Central memory CD4-positive, alpha-beta T cell (primary cell): ENCODE data around the gene TUBA1C.
"Not testable (repeated sequence)": the region's sequence is repeated elsewhere in the genome, so short reads cannot be mapped to it uniquely, and the experiment has no call there.

Source experiments
- DNase-seq: peaks from one replicate; pipeline ENCODE4 v3.0.0; 2022

TUBA1C gene

DNA sequence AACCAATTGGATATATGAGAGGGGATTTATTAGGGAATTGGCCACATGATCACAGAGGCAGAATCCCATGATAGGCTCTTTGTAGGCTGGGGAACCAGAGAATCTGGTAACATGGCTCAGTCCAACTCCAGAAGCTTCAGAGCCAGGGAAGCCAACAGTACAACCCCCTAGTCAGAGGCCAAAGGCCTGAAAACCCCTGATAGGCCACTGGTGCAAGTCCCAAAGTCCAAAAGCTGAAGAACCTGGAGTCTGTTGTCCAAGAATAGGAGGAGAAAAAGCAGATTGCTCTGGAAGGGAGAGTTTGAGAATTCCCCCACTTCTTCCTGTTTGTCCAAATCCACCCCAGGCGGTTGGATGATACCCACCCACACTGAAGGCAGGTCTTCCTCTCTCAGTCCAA, 49.9 kb downstream of the TUBA1C start:
- DNase-seq, result no peak

DNA sequence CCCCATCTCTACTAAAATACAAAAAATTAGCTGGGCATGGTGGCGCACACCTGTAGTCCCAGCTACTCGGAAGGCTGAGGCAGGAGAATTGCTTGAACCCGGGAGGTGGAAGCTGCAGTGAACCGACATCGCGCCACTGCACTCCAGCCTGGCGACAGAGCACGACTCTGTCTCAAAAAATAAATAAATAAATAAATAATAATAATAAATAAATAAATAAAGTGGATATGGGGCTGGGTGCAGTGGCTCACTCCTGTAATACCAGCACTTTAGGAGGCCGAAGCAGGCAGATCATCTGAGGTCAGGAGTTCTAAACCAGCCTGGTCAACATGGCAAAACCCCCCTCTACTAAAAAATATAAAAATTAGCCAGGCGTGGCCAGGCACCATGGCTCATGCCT, 52.2 kb downstream of the TUBA1C start:
- DNase-seq, result not testable (repeated sequence)

DNA sequence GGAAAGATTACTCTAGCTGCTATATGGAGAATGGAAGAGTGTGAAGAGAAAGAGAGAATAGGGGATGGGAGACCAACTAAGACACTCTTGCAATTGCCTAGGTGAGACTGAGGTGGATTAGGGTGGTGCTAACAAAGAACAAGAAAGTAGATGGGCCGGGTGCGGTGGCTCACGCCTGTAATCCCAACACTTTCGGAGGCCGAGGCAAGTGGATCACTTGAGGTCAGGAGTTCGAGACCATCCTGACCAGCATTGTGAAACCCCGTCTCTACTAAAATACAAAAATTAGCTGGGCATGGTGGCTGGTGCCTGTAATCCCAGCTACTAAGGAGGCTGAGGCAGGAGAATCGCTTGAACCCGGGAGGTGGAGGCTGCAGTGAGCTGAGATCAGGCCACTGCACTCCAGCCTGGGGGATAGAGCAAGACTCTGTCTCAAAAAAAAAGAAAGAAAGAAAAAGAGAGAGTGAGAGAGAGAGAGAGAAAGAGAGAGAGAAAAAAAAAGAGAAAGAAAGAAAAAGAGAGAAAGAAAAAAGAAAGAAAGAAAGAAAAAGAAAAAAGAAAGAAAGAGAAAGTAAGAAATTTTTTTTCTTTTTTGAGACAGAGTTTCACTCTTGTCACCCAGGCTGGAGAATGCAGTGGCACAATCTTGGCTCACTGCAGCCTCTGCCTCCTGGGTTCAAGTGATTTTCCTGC, 55.7 kb downstream of the TUBA1C start:
- DNase-seq, result not testable (repeated sequence)

DNA sequence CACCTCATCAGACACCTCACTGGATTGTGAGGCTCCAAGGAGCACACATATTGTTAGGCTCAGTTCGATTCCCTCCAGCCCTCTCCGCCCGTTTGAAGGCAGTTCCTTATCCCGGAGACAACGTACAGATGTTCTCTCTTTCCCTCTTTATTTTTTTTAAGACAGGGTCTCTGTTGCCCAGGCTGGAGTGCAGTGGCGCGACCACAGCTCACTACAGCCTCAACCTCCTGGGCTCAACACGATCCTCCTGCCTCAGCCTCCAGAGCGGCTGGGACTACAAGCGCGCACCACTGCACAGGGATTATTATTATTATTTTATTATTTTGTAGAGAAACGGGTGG, 57.5 kb downstream of the TUBA1C start:
- no peak for DNase-seq

DNA sequence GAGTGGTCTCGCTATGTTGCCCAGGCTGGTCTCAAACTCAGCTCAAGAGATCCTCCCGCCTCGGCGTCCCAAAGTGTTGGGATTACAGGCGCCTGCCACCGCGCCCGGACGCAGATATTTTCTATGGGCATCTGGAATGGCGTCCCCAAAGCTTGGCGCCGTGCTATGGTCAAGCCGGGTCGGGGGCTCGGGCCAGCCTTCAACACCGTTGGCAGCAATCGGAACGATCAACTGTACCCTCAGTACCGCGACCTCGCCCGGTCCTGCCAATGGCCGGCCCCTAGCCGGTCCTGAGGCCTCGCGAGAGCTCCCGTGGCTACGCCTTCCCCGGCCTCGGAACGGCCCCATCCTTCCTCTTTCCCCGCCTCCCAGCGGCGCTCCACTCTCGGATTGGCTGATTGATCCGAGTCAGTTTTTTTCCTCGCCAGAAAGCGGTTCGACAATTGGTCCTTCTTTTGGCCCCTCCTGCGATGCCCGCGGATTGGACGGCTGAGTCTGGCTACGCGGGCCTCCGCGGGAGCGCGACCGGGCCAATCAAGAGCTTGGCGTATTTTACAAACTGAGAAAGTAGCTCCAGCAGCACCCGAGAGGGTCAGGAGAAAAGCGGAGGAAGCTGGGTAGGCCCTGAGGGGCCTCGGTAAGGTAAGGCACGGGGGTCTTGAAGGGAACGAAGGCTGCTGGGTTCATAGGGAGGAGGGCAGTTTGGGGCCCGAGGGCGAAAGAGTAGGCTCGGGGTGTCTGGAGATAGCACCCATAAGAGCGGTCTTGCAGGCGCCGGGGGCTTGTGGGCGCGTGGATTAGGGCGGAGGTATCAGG, 58.0 kb downstream of the TUBA1C start, which contains the start of gene TROAP:
TROAP (plus strand) TSS at position 548 of the 816 bp plus-strand sequence. CDS start 354 bp downstream, outside the sequence.
- DNase-seq, result peak; percentile 97

DNA sequence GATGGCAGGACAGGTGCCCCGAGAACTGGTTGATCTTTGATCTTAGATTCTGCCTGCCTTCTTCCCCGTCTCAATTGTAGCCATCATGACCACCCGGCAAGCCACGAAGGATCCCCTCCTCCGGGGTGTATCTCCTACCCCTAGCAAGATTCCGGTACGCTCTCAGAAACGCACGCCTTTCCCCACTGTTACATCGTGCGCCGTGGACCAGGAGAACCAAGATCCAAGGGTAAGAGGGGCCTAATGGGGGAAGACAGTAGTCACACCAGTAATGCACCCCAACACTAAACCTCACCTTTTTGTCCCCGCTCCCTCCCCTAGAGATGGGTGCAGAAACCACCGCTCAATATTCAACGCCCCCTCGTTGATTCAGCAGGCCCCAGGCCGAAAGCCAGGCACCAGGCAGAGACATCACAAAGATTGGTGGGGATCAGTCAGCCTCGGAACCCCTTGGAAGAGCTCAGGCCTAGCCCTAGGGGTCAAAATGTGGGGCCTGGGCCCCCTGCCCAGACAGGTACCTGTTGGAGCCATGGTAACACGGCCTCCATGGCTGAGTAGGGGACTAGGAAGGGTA, 58.7 kb downstream of the TUBA1C start:
- DNase-seq, result no peak
